IMR-90 (cell line): ENCODE results near the gene RBFA. TPM values are rescaled to one million over a fixed set of nuclear protein-coding genes. Genes with fewer than 3 reads are reported as not detected.

Source experiments
- ATAC-seq: fragments of 200-7000 bp; cut with Tn5 transposase; 2 replicates; pipeline ENCODE4 v1.9.1; 2020; ENCODE audit warnings: low read depth, mild to moderate bottlenecking, moderate library complexity
- BruUV-seq: library from RNA; stranded (reverse); fragments of 400-500 nt; replicated peaks from 2 replicates; lab custom pipeline; 2021; lab: Mats Ljungman, UMichigan
- CTCF ChIA-PET: fragments of 300-600 bp; formaldehyde crosslinking; extraction: SDS; loops from one replicate; lab custom pipeline; 2021; ENCODE audit warnings: antibody characterized with exemption; lab: Yijun Ruan, JAX
- POLR2A ChIA-PET: fragments of 300-600 bp; sonication (Branson Sonifier 250); formaldehyde crosslinking; loops from one replicate; lab custom pipeline; 2022; ENCODE audit warnings: antibody characterized with exemption; ENCODE audit not compliant: unreplicated experiment; lab: Charles Lee
- DNase-seq: peaks from one replicate; pipeline ENCODE4 v3.0.0; 2013
- H2AFZ ChIP-seq: replicated peaks from 2 replicates; pipeline ENCODE3; 2013; ENCODE audit warnings: low read length, mild to moderate bottlenecking; ENCODE audit not compliant: poor library complexity
- H2AK5ac ChIP-seq: 2 replicates; pipeline ENCODE4 v1.6.1; 2013; ENCODE audit warnings: low read depth, low read length, inconsistent platforms
- H2AK9ac ChIP-seq: replicated peaks from 2 replicates; pipeline ENCODE3; 2013; ENCODE audit warnings: mild to moderate bottlenecking, low read depth, low read length, moderate library complexity; ENCODE audit not compliant: poor library complexity
- H2BK120ac ChIP-seq: 2 replicates; pipeline ENCODE4 v1.6.1; 2013; ENCODE audit warnings: low read depth, low read length, inconsistent platforms
- H2BK15ac ChIP-seq: 3 replicates; pipeline ENCODE4 v1.6.1; 2013; ENCODE audit warnings: low read depth, low read length, inconsistent platforms
- H2BK20ac ChIP-seq: 2 replicates; pipeline ENCODE4 v1.6.1; 2013; ENCODE audit warnings: low read depth, mild to moderate bottlenecking, inconsistent platforms, low read length, moderate library complexity
- H2BK5ac ChIP-seq: 2 replicates; pipeline ENCODE4 v1.6.1; 2013; ENCODE audit warnings: mild to moderate bottlenecking, low read depth, low read length, inconsistent platforms; ENCODE audit not compliant: poor library complexity, severe bottlenecking
- H3K14ac ChIP-seq: replicated peaks from 2 replicates; pipeline ENCODE4 v1.6.1; 2013; ENCODE audit warnings: low read depth, low read length, inconsistent platforms
- H3K18ac ChIP-seq: 2 replicates; pipeline ENCODE4 v1.6.1; 2013; ENCODE audit warnings: low read depth, low read length, control low read depth
- H3K23ac ChIP-seq: 2 replicates; pipeline ENCODE4 v1.6.1; 2013; ENCODE audit warnings: low read depth, low read length, inconsistent platforms
- H3K27ac ChIP-seq: 2 replicates; pipeline ENCODE4 v1.5.1; 2013; ENCODE audit warnings: mild to moderate bottlenecking, control low read depth, low read length; ENCODE audit not compliant: insufficient read depth
- H3K27me3 ChIP-seq: 2 replicates; pipeline ENCODE4 v1.6.1; 2013; ENCODE audit warnings: low read length; ENCODE audit not compliant: control insufficient read depth, insufficient read depth
- H3K36me3 ChIP-seq: 2 replicates; pipeline ENCODE4 v1.6.1; 2013; ENCODE audit warnings: low read length, mixed read lengths; ENCODE audit not compliant: control insufficient read depth, insufficient read depth
- H3K4ac ChIP-seq: 2 replicates; pipeline ENCODE4 v1.6.1; 2013; ENCODE audit warnings: low read depth, low read length, inconsistent platforms
- H3K4me1 ChIP-seq: 2 replicates; pipeline ENCODE4 v1.6.1; 2013; ENCODE audit warnings: low read length, mixed read lengths; ENCODE audit not compliant: control insufficient read depth, insufficient read depth
- H3K4me2 ChIP-seq: 2 replicates; pipeline ENCODE4 v1.6.1; 2013; ENCODE audit warnings: low read depth, mild to moderate bottlenecking, control low read depth, low read length, moderate library complexity
- H3K4me3 ChIP-seq: 2 replicates; pipeline ENCODE4 v1.5.1; 2013; ENCODE audit warnings: low read depth, mild to moderate bottlenecking, control low read depth, low read length, moderate library complexity; ENCODE audit not compliant: insufficient read depth
- H3K56ac ChIP-seq: 2 replicates; pipeline ENCODE4 v1.6.1; 2013; ENCODE audit warnings: low read length, inconsistent platforms; ENCODE audit not compliant: insufficient read depth; ENCODE audit errors: extremely low read depth
- H3K79me1 ChIP-seq, 2 experiments: 2 replicates each; pipeline ENCODE4 v1.6.1; 2013; ENCODE audit warnings: low read length in 2 of 2, inconsistent platforms in 1 of 2, low read depth in 1 of 2
- H3K9ac ChIP-seq: 2 replicates; pipeline ENCODE4 v1.6.1; 2013; ENCODE audit warnings: low read depth, low read length, control low read depth
- H3K9me1 ChIP-seq: 2 replicates; pipeline ENCODE4 v1.6.1; 2013; ENCODE audit warnings: low read length, inconsistent platforms; ENCODE audit not compliant: insufficient read depth
- H3K9me3 ChIP-seq: 2 replicates; pipeline ENCODE4 v1.6.1; 2013; ENCODE audit warnings: low read length; ENCODE audit not compliant: control insufficient read depth, insufficient read depth
- H4K20me1 ChIP-seq: 2 replicates; pipeline ENCODE4 v1.6.1; 2013; ENCODE audit warnings: low read length, inconsistent platforms; ENCODE audit not compliant: insufficient read depth
- H4K5ac ChIP-seq: 2 replicates; pipeline ENCODE4 v1.6.1; 2013; ENCODE audit warnings: mild to moderate bottlenecking, low read depth, low read length, control low read depth
- H4K8ac ChIP-seq, 2 experiments: 2 replicates each; pipeline ENCODE4 v1.6.1; 2013; ENCODE audit warnings: low read depth in 2 of 2, low read length in 2 of 2, control low read depth in 1 of 2, inconsistent platforms in 1 of 2
- H4K91ac ChIP-seq: 2 replicates; pipeline ENCODE4 v1.6.1; 2013; ENCODE audit warnings: low read depth, low read length, inconsistent platforms; ENCODE audit not compliant: insufficient read depth
- BHLHE40 ChIP-seq: fragments of 150-350 bp; IDR thresholded peaks from 2 replicates; pipeline ENCODE4 v1.6.1; 2016; ENCODE audit warnings: mild to moderate bottlenecking, low read depth, low read length
- CEBPB ChIP-seq: IDR thresholded peaks from 2 replicates; pipeline ENCODE4 v1.6.1; 2012; ENCODE audit warnings: low read depth, low read length, improper control_type of control experiment
- CHD1 ChIP-seq: IDR thresholded peaks from 2 replicates; pipeline ENCODE4 v1.6.1; 2012; ENCODE audit warnings: low read depth, low read length, improper control_type of control experiment
- FOS ChIP-seq: fragments of 150-350 bp; IDR thresholded peaks from 2 replicates; pipeline ENCODE4 v1.6.1; 2016; ENCODE audit warnings: low read depth, low read length
- MAFK ChIP-seq: IDR thresholded peaks from 2 replicates; pipeline ENCODE4 v1.6.1; 2012; ENCODE audit warnings: low read depth, low read length, improper control_type of control experiment
- MAZ ChIP-seq: IDR thresholded peaks from 2 replicates; pipeline ENCODE4 v1.6.1; 2012; ENCODE audit warnings: low read depth, mild to moderate bottlenecking, low read length, improper control_type of control experiment, moderate library complexity, borderline replicate concordance
- MXI1 ChIP-seq: IDR thresholded peaks from 2 replicates; pipeline ENCODE4 v1.6.1; 2012; ENCODE audit warnings: low read depth, mild to moderate bottlenecking, low read length, moderate library complexity, borderline replicate concordance
- NFE2L2 ChIP-seq: fragments of 150-350 bp; IDR thresholded peaks from 2 replicates; pipeline ENCODE4 v1.6.1; 2016; ENCODE audit warnings: low read depth, mild to moderate bottlenecking, low read length
- POLR2A ChIP-seq: IDR thresholded peaks from 2 replicates; pipeline ENCODE4 v1.6.1; 2012; ENCODE audit warnings: mild to moderate bottlenecking, low read depth, low read length
- RAD21 ChIP-seq: IDR thresholded peaks from 2 replicates; pipeline ENCODE4 v1.6.1; 2012; ENCODE audit warnings: low read length, improper control_type of control experiment
- RCOR1 ChIP-seq: IDR thresholded peaks from 2 replicates; pipeline ENCODE4 v1.6.1; 2012; ENCODE audit warnings: mild to moderate bottlenecking, low read length, improper control_type of control experiment; ENCODE audit not compliant: insufficient replicate concordance
- RFX5 ChIP-seq: IDR thresholded peaks from 2 replicates; pipeline ENCODE4 v1.8.0; 2012; ENCODE audit warnings: low read depth, mild to moderate bottlenecking, low read length, moderate library complexity
- SMC3 ChIP-seq: fragments of 150-350 bp; IDR thresholded peaks from 2 replicates; pipeline ENCODE4 v1.6.1; 2016; ENCODE audit warnings: low read depth, mild to moderate bottlenecking, antibody characterized with exemption, low read length, moderate library complexity
- WGBS, 2 experiments: methylation state at CpG; one replicate each; pipeline versions ENCODE4 v1.1.5 to v1.1.7; 2013; ENCODE audit warnings: missing lambda C conversion rate in 2 of 2; ENCODE audit not compliant: insufficient read length in 1 of 2; ENCODE audit errors: extremely low coverage in 2 of 2; 5-methylcytosine and 5-hydroxymethylcytosine counted together
- dilution Hi-C: fragments of 300-500 bp; cut with HindIII; formaldehyde crosslinking; loops from one replicate; pipeline ENCODE4 v1.14.3; 2018; ENCODE audit warnings: low sequenced_read_pairs; ENCODE audit not compliant: unreplicated experiment
- in situ Hi-C: fragments of 300-500 bp; cut with MboI; formaldehyde crosslinking; loops from 3 replicates; pipeline ENCODE4 v1.14.3; 2019; ENCODE audit warnings: low sequenced_read_pairs, inconsistent platforms, mixed read lengths
- intact Hi-C: fragments of 100-400 bp; cut with micrococcal nuclease; formaldehyde crosslinking; loops from 2 replicates; pipeline ENCODE4 v1.10.0; 2022
- polyA plus RNA-seq, 3 experiments: library from polyadenylated mRNA; depleted of rRNA; stranded (reverse); fragments of >200 nt; gene quantifications; 2 replicates each; pipeline ENCODE4 v1.2.3, GENCODE V29; 2012; ENCODE audit warnings: low replicate concordance in 1 of 3
- total RNA-seq: library from RNA; depleted of rRNA; stranded (reverse); fragments of >200 nt; gene quantifications from 2 replicates; pipeline ENCODE4 v1.2.3, GENCODE V29; 2012
- TF ChIP-seq, protein P1 (sequence below): fragments of 150-350 bp; IDR thresholded peaks from 2 replicates; pipeline ENCODE4 v1.6.1; 2016; ENCODE audit warnings: low read depth, mild to moderate bottlenecking, low read length, moderate library complexity, borderline replicate concordance
- TF ChIP-seq, protein P2 (sequence below): conservative IDR thresholded peaks from 2 replicates; pipeline ENCODE4 v1.5.1; 2012; ENCODE audit warnings: mild to moderate bottlenecking, low read depth, low read length, improper control_type of control experiment

RBFA gene
- total and polyA plus RNA-seq, 2 of the 4 experiments (the other 2 are of a cell fraction): 21.0 to 38.0 TPM

DNA sequence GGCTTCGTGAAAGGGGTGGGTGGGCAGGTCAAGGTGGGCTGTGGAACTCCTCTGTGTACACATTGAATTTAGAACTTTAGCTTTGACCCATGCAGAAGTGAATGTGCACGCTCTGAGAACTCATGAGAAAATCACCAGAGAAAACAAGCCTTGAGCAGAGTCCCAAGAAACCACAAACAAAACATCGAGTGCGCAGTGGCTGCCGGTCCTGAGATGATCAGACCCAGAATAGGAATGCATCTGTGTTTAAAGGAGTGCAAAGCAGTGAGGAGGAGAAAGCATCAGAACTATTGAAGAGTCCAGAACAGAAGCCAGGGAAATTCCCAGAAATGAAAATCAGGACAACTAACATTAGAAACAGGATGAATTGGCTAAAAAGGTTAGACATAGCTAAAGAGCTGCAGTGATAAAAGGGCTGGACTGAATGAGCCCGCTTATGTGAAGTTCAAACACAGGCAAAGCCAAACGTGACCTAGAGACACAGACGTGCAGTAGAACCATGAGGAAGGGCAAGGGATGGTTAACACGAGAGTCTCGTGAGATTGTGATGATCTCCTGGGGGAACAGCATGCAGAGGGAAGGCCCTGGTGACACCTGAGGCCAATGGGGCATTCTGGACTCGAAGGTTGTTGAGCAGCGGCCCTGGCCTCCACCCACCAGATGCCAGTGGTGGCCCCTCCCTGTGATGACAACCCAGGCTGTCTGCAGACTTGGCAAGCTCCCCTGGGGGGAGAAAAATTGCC, 29.5 kb upstream of the RBFA start:
- no TSS peak for BruUV-seq
- intact Hi-C loops: no loop called here
- Histone ChIP-seq H3K27me3 (no peaks in the 10 kb centered on the region), H2BK20ac (no peak overlapping the region), H4K8ac (no peak overlapping the region), H3K18ac (no peak overlapping the region), H3K4me2 (no peak overlapping the region), H2BK15ac (no peak overlapping the region), H2BK120ac (no peak overlapping the region), H3K56ac (no peak overlapping the region), H2BK5ac (no peak overlapping the region), H4K5ac (no peak overlapping the region), H3K14ac (no peak overlapping the region), H2AK5ac (no peak overlapping the region), H4K91ac (no peak overlapping the region), H3K4me3 (no peak overlapping the region), H3K27ac (no peak overlapping the region), H3K23ac (no peak overlapping the region), H3K4me1 (peaks cover under 1% of the 10 kb centered on the region; the same call in 1 of the 2 replicates), H3K4ac (no peak overlapping the region), H3K9me1 (0 out of 2 replicates have a peak, but pooled peaks cover 3% of the 10 kb centered on the region), H3K9ac (no peak overlapping the region), H2AFZ (peak overlapping the region; percentile 39), H2AK9ac (peak overlapping the region; percentile 29), H3K9me3 (peaks cover 7% of the 10 kb centered on the region; the same call in 1 of the 2 replicates), H4K20me1 (no peaks in the 10 kb centered on the region), H3K36me3 (no peaks in the 10 kb centered on the region), H3K79me1 (no peaks in the 10 kb centered on the region)
- ChIA-PET POLR2A (no interaction called here), CTCF (no interaction called here)
- in situ Hi-C loops: no loop called here
- 76% methylated on average over 4 of the region's 12 CpGs; no CpG with 5 or more reads in 1 of the 2 experiments for WGBS, 2 experiments
- no peak for DNase-seq
- dilution Hi-C loops: no loop called here
- ATAC-seq: peak; percentile 27; the same call in 1 of the 2 replicates
- TF ChIP-seq BHLHE40 (no peak), MXI1 (no peak), MAFK (no peak), CHD1 (no peak), RFX5 (no peak), MAZ (no peak), POLR2A (no peak), RAD21 (no peak), RCOR1 (no peak), SMC3 (no peak), CEBPB (no peak), FOS (no peak), NFE2L2 (no peak)
- TF ChIP-seq, protein P1, sequence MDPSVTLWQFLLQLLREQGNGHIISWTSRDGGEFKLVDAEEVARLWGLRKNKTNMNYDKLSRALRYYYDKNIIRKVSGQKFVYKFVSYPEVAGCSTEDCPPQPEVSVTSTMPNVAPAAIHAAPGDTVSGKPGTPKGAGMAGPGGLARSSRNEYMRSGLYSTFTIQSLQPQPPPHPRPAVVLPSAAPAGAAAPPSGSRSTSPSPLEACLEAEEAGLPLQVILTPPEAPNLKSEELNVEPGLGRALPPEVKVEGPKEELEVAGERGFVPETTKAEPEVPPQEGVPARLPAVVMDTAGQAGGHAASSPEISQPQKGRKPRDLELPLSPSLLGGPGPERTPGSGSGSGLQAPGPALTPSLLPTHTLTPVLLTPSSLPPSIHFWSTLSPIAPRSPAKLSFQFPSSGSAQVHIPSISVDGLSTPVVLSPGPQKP: no peak
- TF ChIP-seq, protein P2, sequence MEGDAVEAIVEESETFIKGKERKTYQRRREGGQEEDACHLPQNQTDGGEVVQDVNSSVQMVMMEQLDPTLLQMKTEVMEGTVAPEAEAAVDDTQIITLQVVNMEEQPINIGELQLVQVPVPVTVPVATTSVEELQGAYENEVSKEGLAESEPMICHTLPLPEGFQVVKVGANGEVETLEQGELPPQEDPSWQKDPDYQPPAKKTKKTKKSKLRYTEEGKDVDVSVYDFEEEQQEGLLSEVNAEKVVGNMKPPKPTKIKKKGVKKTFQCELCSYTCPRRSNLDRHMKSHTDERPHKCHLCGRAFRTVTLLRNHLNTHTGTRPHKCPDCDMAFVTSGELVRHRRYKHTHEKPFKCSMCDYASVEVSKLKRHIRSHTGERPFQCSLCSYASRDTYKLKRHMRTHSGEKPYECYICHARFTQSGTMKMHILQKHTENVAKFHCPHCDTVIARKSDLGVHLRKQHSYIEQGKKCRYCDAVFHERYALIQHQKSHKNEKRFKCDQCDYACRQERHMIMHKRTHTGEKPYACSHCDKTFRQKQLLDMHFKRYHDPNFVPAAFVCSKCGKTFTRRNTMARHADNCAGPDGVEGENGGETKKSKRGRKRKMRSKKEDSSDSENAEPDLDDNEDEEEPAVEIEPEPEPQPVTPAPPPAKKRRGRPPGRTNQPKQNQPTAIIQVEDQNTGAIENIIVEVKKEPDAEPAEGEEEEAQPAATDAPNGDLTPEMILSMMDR: no peak
